Stomach (tissue), 19 donors: Measurements from ENCODE around the gene SLC25A45. TPM values are rescaled to one million over a fixed set of nuclear protein-coding genes. Genes with fewer than 3 reads are reported as not detected.

Experiments used
- DNase-seq, 2 donors: peaks; one replicate each; pipeline versions ENCODE4 v3.0.0 to v3.0.0-alpha.2; 2013 to 2019
- H3K27ac ChIP-seq, 5 donors: fragments of 200-600 bp in 4 of 5; sonication (generic) in 4 of 5; one replicate each; pipeline ENCODE4 v1.5.1; 2013 to 2019; ENCODE audit warnings: mild to moderate bottlenecking in 1 of 5, moderate library complexity in 1 of 5
- H3K27me3 ChIP-seq, 3 donors: fragments of 200-600 bp; sonication (generic); one replicate each; pipeline ENCODE4 v1.5.1; 2017 to 2019; ENCODE audit warnings: mixed run types in 1 of 3
- H3K36me3 ChIP-seq, 4 donors: fragments of 200-600 bp; sonication (generic); 1 replicate in 3 of 4; 2 replicates in 1 of 4; pipeline ENCODE4 v1.5.1; 2016 to 2019
- H3K4me1 ChIP-seq, 4 donors: fragments of 200-600 bp; sonication (generic); one replicate each; pipeline ENCODE4 v1.5.1; 2016 to 2019
- H3K4me3 ChIP-seq, 4 donors: fragments of 200-600 bp; sonication (generic) in 3 of 4; one replicate each; pipeline ENCODE4 v1.5.1; 2016 to 2019; ENCODE audit warnings: mild to moderate bottlenecking in 1 of 4
- H3K9me3 ChIP-seq, 4 donors: fragments of 200-600 bp; sonication (generic); one replicate each; pipeline ENCODE4 v1.5.1; 2016 to 2019
- CTCF ChIP-seq, 7 experiments: fragments of 450-650 bp in 4 of 7; fragments of 200-600 bp in 3 of 7; sonication (generic) in 3 of 7; IDR thresholded peaks; one replicate each; pipeline ENCODE4 v1.5.1; 2016 to 2019; ENCODE audit warnings: antibody characterized with exemption in 7 of 7, control low read depth in 2 of 7, mild to moderate bottlenecking in 1 of 7
- EP300 ChIP-seq: sonication (generic); formaldehyde crosslinking; IDR thresholded peaks from one replicate; pipeline ENCODE4 v1.6.1; 2017; ENCODE audit warnings: antibody characterized with exemption
- POLR2A ChIP-seq, 4 donors: fragments of 450-650 bp; IDR thresholded peaks; one replicate each; pipeline ENCODE4 v1.6.1; 2016; ENCODE audit warnings: antibody characterized with exemption in 4 of 4, control low read depth in 2 of 4, mild to moderate bottlenecking in 1 of 4, moderate library complexity in 1 of 4
- POLR2AphosphoS5 ChIP-seq, 3 donors: sonication (generic); formaldehyde crosslinking; IDR thresholded peaks; one replicate each; pipeline ENCODE4 v1.6.1; 2016; ENCODE audit warnings: antibody characterized with exemption in 3 of 3
- WGBS, 5 donors: extraction: QIAGEN DNeasy Blood & Tissue Kit in 3 of 5; methylation state at CpG; one replicate each; pipeline versions ENCODE4 v1.1.5 to v1.1.7; 2013 to 2018; 5-methylcytosine and 5-hydroxymethylcytosine counted together
- intact Hi-C: fragments of 100-400 bp; cut with DNase I; formaldehyde crosslinking; loops from one replicate; pipeline ENCODE4 v1.15.1; 2023; ENCODE audit warnings: low total_unique reads
- long read RNA-seq, 10 donors: transcript quantifications; one replicate each; lab custom pipeline, GENCODE V29; 2026
- polyA plus RNA-seq, 3 donors: library from polyadenylated mRNA; stranded (reverse); fragments of 200-250 nt; gene quantifications; one replicate each; pipeline ENCODE4 v1.2.3, GENCODE V29; 2013
- total RNA-seq, 5 donors: library from RNA; depleted of rRNA; stranded (reverse); fragments of >200 nt; gene quantifications; one replicate each; pipeline versions ENCODE4 v1.1.0 to v1.2.3, GENCODE V29; 2014 to 2016
- donor health status: healthy with polysubstance abuse.
- donor health status: Bipolar disorder and iron deficiency.
- donor health status: healthy.

Gene SLC25A45
- total RNA-seq (100 to 1,000 TPM in 1 of 5 donors, 1 to 10 TPM in 4; 1.2 to 101 (median 2.4) TPM), polyA plus RNA-seq (1 to 10 TPM; 1.9 to 3.8 (median 3.1) TPM)
- long read RNA-seq, donor 1 = 0 reads
- long read RNA-seq, donor 2 = 0 reads
- long read RNA-seq, donor 3, partial matches to known transcripts = 14 of 14 reads
- long read RNA-seq, donor 3, other reads (novel, unspliced or antisense) = 0 of 14 reads
- long read RNA-seq, donor 4 = 0 reads
- long read RNA-seq, donor 5 = 0 reads
- long read RNA-seq, donor 6, partial matches to known transcripts = 0 of 5 reads
- long read RNA-seq, donor 6, other reads (novel, unspliced or antisense) = 5 of 5 reads
- long read RNA-seq, donor 7, partial matches to known transcripts = 0 of 1 reads
- long read RNA-seq, donor 7, other reads (novel, unspliced or antisense) = 0 of 1 reads
- long read RNA-seq, donor 8 = 0 reads
- long read RNA-seq, donor 9 = 0 reads
- long read RNA-seq, donor 10 = 0 reads

- Histone ChIP-seq H3K27ac (peak within 1 kb of the TSS; percentile 96 to 100 (median 97)), H3K4me3 (peak within 1 kb of the TSS; percentile 37 to 44 (median 41)), H3K27me3 (no peaks in the 10 kb centered on the region), H3K4me1 (peaks cover 42 to 83% (median 64%) of the 10 kb centered on the region in 4 donors), H3K36me3 (no peaks in the 10 kb centered on the region), H3K9me3 (no peaks in the 10 kb centered on the region)
- peak; percentile 36 for TF ChIP-seq EP300
- TF ChIP-seq POLR2A (IDR thresholded peaks at IDR 0.05) = no peak
- TF ChIP-seq POLR2AphosphoS5 (IDR thresholded peaks at IDR 0.05) = peak; percentile 68 to 88 (median 81)
- TF ChIP-seq CTCF (IDR thresholded peaks at IDR 0.05) = peak in 6 of 7 experiments; percentile 68 to 95 (median 87)
- intact Hi-C loops = no loop called here
- WGBS, 5 donors = 0 to 1% (median 0%) methylated on average over 15 to 27 of the region's 27 CpGs
- peak; percentile 95 to 97 for DNase-seq
Measured at GRCh38 chr11:65382033-65382803, at the start of gene SLC25A45. Gene SLC25A45 (minus strand): TSS chr11:65382646. CDS start chr11:65381951, 695 bp downstream.

- Histone ChIP-seq H3K4me1 (peaks cover 60 to 100% (median 81%) of the 10 kb centered on the region in 4 donors), H3K4me3 (peak overlapping the region in 2 of 4 donors; percentile 81 to 91), H3K9me3 (no peaks in the 10 kb centered on the region), H3K27ac (peak overlapping the region in 4 of 5 donors; percentile 98 to 100 (median 100)), H3K36me3 (peaks cover 36 to 53% (median 44%) of the 10 kb centered on the region in 4 donors), H3K27me3 (no peaks in the 10 kb centered on the region)
- WGBS, 5 donors = 44 to 61% (median 51%) methylated on average over 4 of the region's 4 CpGs
- intact Hi-C loops = no loop called here
- DNase-seq = peak in 1 of 2 donors; percentile 50
- TF ChIP-seq CTCF (IDR thresholded peaks at IDR 0.05) = no peak
- TF ChIP-seq POLR2AphosphoS5 (IDR thresholded peaks at IDR 0.05) = peak; percentile 49 to 95 (median 83)
Measured at GRCh38 chr11:65431451-65432099, 49.1 kb upstream of the SLC25A45 start.

- Histone ChIP-seq H3K4me1 (peaks cover 53 to 95% (median 74%) of the 10 kb centered on the region in 4 donors), H3K27me3 (no peaks in the 10 kb centered on the region), H3K4me3 (peak overlapping the region; percentile 25 to 92 (median 86)), H3K27ac (peak overlapping the region; percentile 89 to 100 (median 99)), H3K9me3 (no peaks in the 10 kb centered on the region), H3K36me3 (peaks cover 26 to 46% (median 43%) of the 10 kb centered on the region in 4 donors)
- intact Hi-C loops = no loop called here
- TF ChIP-seq POLR2AphosphoS5 (IDR thresholded peaks at IDR 0.05) (peak in 2 of 3 donors; percentile 68 to 70), POLR2A (IDR thresholded peaks at IDR 0.05) (peak in 1 of 4 donors; percentile 59), CTCF (IDR thresholded peaks at IDR 0.05) (no peak)
- WGBS, 5 donors = 30 to 53% (median 44%) methylated on average over 6 of the region's 6 CpGs
- peak; percentile 25 to 42 for DNase-seq
Measured at GRCh38 chr11:65430406-65431217, 48.2 kb upstream of the SLC25A45 start.
